Chondrocyte (in vitro differentiated cells): ENCODE measurements around the gene ANKRD50. TPM values are rescaled to one million over a fixed set of nuclear protein-coding genes. Genes with fewer than 3 reads are reported as not detected.
A peak's percentile ranks its signal among the peaks of the same experiment; 100 is the strongest.

ENCODE experiments used
- DNase-seq: peaks from one replicate; pipeline ENCODE4 v3.0.0; 2021; ENCODE audit warnings: mixed read lengths, low spot score
- H3K27ac Mint-ChIP-seq: one replicate; pipeline ENCODE4 v1.8.0; 2021; ENCODE audit warnings: mild to moderate bottlenecking, moderate library complexity, mixed read lengths; ENCODE audit not compliant: unreplicated experiment
- H3K27me3 Mint-ChIP-seq: 2 replicates; pipeline ENCODE4 v1.8.0; 2021; ENCODE audit warnings: low read depth, mixed read lengths
- H3K36me3 Mint-ChIP-seq: 2 replicates; pipeline ENCODE4 v1.8.0; 2021; ENCODE audit warnings: low read depth, mixed read lengths
- H3K4me1 Mint-ChIP-seq: 2 replicates; pipeline ENCODE4 v1.8.0; 2021; ENCODE audit warnings: low read depth, mild to moderate bottlenecking, mixed read lengths
- H3K4me3 Mint-ChIP-seq: one replicate; pipeline ENCODE4 v1.8.0; 2021; ENCODE audit warnings: mild to moderate bottlenecking, moderate library complexity, mixed read lengths; ENCODE audit not compliant: unreplicated experiment
- H3K9me3 Mint-ChIP-seq: 2 replicates; pipeline ENCODE4 v1.8.0; 2021; ENCODE audit warnings: low read depth, mixed read lengths
- CTCF ChIP-seq: fragments of 200-600 bp; sonication (generic); IDR thresholded peaks from 2 replicates; pipeline ENCODE4 v1.5.0; 2021; ENCODE audit warnings: antibody characterized with exemption, mild to moderate bottlenecking, moderate library complexity
- long read RNA-seq: library from polyadenylated mRNA; stranded (forward); transcript quantifications from one replicate; pipeline ENCODE4 v2.0.0, GENCODE V29; 2021
- total RNA-seq: library from RNA; stranded (reverse); gene quantifications from 3 replicates; pipeline ENCODE4 v1.2.1, GENCODE V29; 2021

The ANKRD50 gene, protein sequence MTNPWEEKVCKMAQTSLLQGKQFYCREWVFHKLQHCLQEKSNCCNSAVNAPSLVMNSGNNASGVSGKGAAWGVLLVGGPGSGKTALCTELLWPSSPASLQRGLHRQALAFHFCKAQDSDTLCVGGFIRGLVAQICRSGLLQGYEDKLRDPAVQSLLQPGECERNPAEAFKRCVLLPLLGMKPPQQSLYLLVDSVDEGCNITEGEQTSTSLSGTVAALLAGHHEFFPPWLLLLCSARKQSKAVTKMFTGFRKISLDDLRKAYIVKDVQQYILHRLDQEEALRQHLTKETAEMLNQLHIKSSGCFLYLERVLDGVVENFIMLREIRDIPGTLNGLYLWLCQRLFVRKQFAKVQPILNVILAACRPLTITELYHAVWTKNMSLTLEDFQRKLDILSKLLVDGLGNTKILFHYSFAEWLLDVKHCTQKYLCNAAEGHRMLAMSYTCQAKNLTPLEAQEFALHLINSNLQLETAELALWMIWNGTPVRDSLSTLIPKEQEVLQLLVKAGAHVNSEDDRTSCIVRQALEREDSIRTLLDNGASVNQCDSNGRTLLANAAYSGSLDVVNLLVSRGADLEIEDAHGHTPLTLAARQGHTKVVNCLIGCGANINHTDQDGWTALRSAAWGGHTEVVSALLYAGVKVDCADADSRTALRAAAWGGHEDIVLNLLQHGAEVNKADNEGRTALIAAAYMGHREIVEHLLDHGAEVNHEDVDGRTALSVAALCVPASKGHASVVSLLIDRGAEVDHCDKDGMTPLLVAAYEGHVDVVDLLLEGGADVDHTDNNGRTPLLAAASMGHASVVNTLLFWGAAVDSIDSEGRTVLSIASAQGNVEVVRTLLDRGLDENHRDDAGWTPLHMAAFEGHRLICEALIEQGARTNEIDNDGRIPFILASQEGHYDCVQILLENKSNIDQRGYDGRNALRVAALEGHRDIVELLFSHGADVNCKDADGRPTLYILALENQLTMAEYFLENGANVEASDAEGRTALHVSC (N-terminal part only)
- 47.2 to 54.4 TPM (median 47.8 TPM) in 3 replicates for total RNA-seq
- long read RNA-seq, full-length matches to known transcripts, result 21 of 28 reads
- long read RNA-seq, partial matches to known transcripts, result 4 of 28 reads
- long read RNA-seq, other reads (novel, unspliced or antisense), result 3 of 28 reads

DNA sequence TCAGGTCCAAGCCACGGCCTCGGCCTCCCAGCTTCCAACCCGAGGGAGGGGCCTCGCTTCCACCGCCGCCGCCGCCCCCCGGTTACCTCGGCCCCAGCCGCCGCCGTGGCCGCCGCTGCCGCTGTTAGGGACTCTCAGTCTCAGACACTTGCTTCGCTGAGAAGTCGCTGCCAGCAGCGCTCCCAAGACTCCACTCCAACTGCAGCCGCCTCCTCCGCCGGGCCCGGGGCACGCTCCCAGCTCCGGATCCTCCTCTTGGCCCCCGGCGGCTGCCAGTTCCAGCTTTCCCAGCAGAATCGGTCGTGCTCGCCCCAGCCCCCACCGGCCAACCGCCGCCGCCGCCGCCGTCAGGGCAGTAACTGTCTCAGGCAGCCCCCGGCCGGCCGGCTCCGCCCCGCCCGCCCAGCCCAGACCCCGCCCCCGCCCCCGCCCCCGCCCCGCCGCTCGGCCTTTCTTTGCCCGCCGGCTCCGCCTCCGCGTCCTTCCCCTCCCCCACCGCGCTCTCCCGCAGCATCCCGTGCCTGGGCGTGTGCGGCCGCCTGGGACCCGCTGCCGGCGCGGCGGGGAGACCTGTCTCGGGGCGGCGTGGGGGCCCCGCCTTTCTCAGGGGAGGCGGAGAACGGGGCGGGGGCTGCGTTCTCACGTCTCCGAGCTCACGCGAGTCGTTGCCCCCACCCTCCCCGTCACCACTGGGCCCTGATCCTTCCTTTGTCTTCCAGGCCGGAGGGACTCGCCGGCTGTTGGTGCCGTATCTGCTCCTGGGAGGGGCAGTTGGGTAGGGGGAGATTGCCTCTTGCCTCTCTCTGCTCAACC lies at the start of gene ANKRD50:
Gene ANKRD50, minus strand, starts transcription at position 361 of the 813 bp plus-strand sequence. CDS start 2,221 bp downstream, outside the sequence.
- Mint-ChIP-seq H3K4me1 (peaks cover 40% of the 10 kb centered on the region), H3K4me3 (peak within 1 kb of the TSS; percentile 91), H3K9me3 (no peaks in the 10 kb centered on the region)

DNA sequence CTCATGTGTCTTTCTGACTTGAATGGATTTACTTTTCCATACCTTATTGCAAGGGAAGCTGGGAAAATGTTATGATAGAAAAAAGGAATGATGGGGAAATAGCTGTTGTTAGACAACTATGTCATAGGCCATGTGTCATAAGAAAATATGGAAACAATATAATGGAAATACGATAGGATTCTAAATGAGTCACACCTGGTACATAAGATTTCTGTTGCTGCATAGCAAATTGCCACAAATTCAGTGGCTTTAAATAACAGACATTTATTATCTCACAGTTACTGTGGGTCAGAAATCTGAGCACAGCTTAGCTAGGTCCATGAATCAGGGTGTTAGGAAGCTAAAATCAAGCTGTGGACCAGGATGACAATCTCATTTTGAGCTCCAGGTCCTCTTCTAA lies 44.6 kb upstream of the ANKRD50 start:
- Mint-ChIP-seq H3K27me3 (no peaks in the 10 kb centered on the region), H3K4me1 (peaks cover 5% of the 10 kb centered on the region), H3K9me3 (no peaks in the 10 kb centered on the region), H3K27ac (no peak overlapping the region), H3K4me3 (no peak overlapping the region), H3K36me3 (no peaks in the 10 kb centered on the region)
- no peak for DNase-seq
- no peak for TF ChIP-seq CTCF

More for the DNA sequence above, at the start of gene ANKRD50:
- TF ChIP-seq CTCF, result no peak
- Mint-ChIP-seq H3K27me3 (no peaks in the 10 kb centered on the region), H3K27ac (peak within 1 kb of the TSS; percentile 100), H3K36me3 (no peaks in the 10 kb centered on the region)
- peak; percentile 97 for DNase-seq

- H3K27ac Mint-ChIP-seq, result no peak overlapping the region
- H3K27me3 Mint-ChIP-seq, result no peaks in the 10 kb centered on the region
- no peaks in the 10 kb centered on the region for H3K36me3 Mint-ChIP-seq
- H3K9me3 Mint-ChIP-seq, result no peaks in the 10 kb centered on the region
- no peak for TF ChIP-seq CTCF
- H3K4me3 Mint-ChIP-seq, result no peak overlapping the region
- DNase-seq, result no peak
- peaks cover 5% of the 10 kb centered on the region for H3K4me1 Mint-ChIP-seq
These were observed 42.1 kb upstream of the ANKRD50 start for GRCh38 chr4:124754681-124755080.

DNA sequence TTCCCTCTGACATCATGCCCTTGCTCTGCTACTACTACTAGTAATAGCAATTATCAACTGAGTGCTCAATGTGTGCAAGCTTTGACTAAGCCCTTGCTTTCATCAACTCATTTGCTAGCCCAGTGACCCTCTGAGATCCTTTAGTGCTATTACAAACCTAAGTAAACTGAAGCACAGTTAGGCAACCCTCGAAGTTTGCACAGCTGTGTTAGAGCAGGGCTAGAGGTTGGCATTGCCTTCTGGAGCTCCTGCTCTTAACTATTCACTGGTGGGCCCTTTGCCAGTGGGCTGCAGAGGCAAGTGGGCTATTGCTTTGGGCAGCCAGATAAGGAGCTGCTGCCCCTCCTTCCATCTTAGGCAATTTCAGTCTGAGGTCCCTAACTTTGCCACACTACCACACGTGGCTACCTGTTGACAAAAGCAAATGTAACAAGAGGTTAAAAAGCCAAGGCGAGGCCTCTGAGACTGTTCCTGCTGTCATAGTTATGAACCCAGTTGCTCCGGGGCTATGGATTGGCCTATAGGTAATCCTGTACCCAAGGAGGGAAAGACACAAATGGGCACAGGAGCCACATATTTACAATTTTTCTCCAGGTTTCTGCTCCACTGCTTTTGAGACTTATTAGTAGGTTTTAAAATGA lies 41.5 kb upstream of the ANKRD50 start:
- no peak overlapping the region for H3K4me3 Mint-ChIP-seq
- H3K27ac Mint-ChIP-seq, result no peak overlapping the region
- H3K27me3 Mint-ChIP-seq, result no peaks in the 10 kb centered on the region
- TF ChIP-seq CTCF, result no peak
- peaks cover 5% of the 10 kb centered on the region for H3K4me1 Mint-ChIP-seq
- no peaks in the 10 kb centered on the region for H3K36me3 Mint-ChIP-seq
- DNase-seq, result no peak
- no peaks in the 10 kb centered on the region for H3K9me3 Mint-ChIP-seq
